Right hindlimb (tissue), 1 donor: ENCODE data around the gene FOXK2.

ENCODE experiments used
- DNase-seq: peaks from one replicate; pipeline ENCODE4 v3.0.0-alpha.2; 2018

The FOXK2 gene

GRCh38 chr17:82592289-82592766 lies 72.8 kb downstream of the FOXK2 start:
- no peak for DNase-seq

GRCh38 chr17:82592767-82593589 lies 73.4 kb downstream of the FOXK2 start:
- DNase-seq = peak; percentile 76

GRCh38 chr17:82593590-82594087 lies 74.1 kb downstream of the FOXK2 start:
- DNase-seq = peak; percentile 46

- DNase-seq = no peak
Measured at GRCh38 chr17:82594571-82594970, 75.0 kb downstream of the FOXK2 start.

DNA sequence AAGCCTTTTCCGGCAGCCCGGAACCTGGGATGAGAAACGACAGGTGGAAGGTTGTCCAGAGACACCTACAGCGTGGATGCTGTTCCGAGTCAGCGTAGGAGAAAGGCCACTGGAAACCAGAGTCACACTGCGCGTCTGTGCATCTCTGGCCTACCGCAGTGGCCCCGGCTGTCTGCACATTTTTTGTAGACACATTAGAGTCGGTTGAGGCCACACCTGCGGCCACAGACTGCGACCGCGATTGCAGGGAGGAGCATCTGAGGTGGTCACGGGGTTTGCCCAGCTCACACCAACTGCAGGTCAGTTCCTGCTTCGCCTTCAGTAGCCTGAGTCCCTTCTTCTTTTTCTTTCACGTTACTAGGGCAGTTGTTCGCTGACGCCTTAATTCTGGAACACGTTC lies 76.4 kb downstream of the FOXK2 start:
- no peak for DNase-seq

- no peak for DNase-seq
Measured at GRCh38 chr17:82596296-82596695, 76.8 kb downstream of the FOXK2 start.

DNA sequence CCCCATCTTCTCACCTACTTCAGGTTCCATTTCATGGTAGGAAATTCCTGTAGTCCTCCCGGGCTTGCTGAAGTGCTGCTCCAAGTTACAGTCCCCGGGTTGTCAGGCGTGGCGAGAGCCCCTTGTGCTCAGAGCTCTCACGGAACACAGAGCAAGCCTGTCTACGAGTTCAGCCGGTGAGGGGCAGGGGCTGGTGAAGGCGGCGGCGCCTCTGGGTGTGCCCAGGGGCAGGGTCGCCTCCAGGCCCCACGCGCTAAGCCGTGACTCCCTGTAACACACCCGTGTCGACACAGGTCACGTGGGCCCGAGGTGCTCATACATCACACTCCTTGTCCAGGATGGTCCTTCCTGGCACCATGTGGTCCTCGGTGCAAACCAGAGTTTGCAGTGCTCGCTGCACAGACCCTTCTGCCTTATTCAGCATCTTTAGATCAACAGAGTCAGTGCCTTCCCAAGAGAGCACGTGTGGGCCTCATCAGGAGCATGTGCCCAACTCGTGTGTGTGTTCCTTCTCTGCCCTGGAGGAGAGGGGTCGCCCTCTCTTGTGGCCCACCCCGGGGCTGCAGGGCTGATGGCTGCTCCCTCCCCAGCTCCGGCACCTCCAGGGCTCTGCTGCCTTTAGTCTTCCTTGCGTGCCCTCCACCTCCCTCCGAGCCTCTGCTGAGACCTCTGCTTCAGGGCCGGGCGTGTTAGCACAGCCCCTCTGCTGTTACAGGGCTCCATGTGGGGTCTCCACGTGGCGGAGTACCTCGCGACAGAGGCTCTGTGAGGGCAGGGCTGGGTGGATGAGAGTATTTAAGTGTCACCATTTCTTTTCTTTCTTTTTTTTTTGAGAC lies 77.5 kb downstream of the FOXK2 start:
- DNase-seq = no peak

DNA sequence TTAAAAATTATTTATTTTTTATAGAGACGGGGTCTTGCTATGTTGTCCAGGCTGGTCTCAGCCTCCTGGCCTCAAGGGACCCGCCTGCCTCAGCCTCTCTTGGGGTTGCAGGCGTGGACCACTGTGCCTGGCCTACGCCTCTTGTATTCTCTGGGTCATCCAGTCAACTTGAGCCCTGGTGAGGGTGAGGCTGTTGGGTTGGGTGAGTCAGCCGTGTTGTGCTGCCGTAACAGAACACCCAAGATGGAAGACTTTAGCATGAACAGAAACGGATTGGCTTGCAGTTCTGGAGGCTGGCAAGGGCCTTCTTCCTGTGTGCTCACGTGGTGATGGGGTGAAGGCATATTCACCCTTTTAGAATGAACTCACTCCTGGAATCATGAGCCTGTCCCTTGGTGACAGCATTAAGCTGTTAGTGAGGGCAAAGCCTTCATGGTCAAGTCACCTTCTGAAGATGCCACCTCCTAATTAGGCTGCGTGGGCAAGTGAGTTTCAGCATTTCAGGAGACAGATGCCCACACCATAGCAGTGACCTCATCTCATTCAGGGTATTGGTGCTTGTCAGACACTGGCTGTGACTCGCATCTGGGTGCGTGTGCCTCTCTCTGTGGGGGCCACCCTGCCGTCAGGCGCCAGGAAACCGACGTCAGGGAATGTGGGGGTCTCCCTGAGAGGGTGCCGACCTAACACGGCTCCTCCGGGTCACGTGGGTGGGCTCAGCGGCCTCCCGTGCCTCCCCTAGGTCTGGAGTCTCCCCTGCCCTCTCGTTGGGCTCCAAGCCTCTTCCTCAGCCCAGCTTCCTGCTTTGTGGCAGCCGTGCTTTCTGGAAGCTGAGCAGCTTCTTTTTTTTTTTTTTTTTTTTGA lies 79.0 kb downstream of the FOXK2 start:
- DNase-seq = no peak

- DNase-seq = no peak
Measured at GRCh38 chr17:82599674-82600661, 80.4 kb downstream of the FOXK2 start.

GRCh38 chr17:82600731-82601446 lies 81.4 kb downstream of the FOXK2 start:
- no peak for DNase-seq

GRCh38 chr17:82601447-82602000 lies 82.0 kb downstream of the FOXK2 start:
- DNase-seq = no peak

DNA sequence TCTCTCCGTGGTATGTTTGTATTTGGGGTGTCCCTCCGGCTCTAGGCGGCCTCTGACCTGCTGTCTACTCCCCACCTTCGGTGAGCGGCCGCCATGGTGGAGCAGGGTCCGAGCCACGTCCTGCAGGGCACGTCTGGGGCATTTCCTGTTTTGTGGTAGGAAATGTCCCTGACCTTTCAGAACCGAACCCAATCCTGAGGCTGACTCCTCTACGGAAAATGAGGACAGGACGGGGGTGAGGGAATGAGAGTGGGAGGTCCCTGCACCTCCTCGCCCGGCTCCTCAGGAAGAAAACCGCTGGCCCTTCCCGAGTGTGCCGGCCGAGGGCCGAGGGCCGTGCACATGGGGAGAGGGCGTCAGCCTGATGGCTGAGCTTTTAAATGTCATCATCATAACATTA lies 83.0 kb downstream of the FOXK2 start:
- DNase-seq = no peak

DNA sequence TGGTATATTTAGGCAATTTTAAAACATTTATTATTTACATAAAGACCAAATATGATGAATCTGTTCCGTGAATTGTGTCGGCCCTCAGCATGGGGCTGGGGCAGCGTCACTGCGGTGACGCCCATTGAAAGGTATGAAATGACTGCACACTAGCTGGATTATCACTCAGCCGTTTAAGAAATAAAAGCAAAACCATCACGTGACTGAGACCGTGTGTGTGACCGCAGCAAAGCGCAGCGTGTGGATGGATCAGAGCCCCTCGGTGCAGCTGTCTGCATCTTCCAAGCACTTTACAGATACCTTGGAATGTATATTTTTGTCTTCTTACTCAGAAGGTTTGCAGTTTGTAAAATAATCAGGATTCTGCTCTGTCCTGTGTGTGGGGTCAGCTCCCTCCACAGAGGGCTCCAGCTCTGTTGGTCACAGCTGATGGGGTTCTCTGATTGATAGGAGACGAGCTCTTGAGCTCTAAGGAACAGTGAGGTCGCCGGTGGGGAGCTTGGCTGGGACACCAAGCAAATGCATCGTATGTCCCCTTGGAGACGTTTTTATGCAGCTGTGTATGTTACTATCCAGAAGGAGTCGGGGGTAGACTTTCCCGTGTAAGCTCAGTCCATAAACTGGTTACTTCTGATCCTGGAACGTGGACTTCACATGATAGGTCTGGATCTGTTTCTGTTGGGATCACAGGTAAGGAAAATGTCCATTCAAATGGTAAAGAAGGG lies 83.6 kb downstream of the FOXK2 start:
- no peak for DNase-seq

GRCh38 chr17:82603981-82604448 lies 84.5 kb downstream of the FOXK2 start:
- DNase-seq = peak; percentile 45

- DNase-seq = no peak
Measured at GRCh38 chr17:82604532-82604931, 85.0 kb downstream of the FOXK2 start.

GRCh38 chr17:82605939-82606600 lies 86.5 kb downstream of the FOXK2 start:
- no peak for DNase-seq

- no peak for DNase-seq
Measured at GRCh38 chr17:82608816-82609215, 89.3 kb downstream of the FOXK2 start.

DNA sequence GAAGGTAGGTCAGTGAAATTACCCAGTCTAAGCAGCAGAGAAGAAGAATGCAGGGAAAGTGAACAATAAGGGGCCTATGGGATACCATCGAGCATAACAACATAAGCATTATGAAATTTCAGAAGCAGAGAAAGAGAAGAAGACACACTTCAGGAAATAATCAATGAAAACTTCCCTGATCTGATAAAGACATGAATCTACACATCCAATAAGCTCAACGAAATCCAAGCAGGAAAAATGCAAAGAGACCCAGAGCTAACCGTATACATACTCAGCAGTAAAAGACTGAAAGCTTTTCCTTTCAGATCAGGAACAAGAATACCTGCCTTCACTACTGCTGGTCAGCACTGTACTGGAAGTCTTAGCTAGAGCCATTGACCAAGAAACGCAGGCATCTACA lies 90.1 kb downstream of the FOXK2 start:
- no peak for DNase-seq
